ENCODE results near the gene SUPV3L1. TPM values are rescaled to one million over a fixed set of nuclear protein-coding genes. Genes with fewer than 3 reads are reported as not detected.

SUPV3L1 gene
- total and polyA plus RNA-seq, 10 of the 15 experiments (the other 5 are each of a cell fraction or from before 2014, with no cell fraction given), result 18.4 to 57.8 (median 44.2) TPM

- TF ChIP-seq EGR1 (IDR thresholded peaks at IDR 0.05; ENCODE audit: borderline replicate concordance in 1 of 2, low read depth in 2 of 2, low read length in 2 of 2), result no peak
- no peak for TF ChIP-seq ZNF274 (IDR thresholded peaks at IDR 0.05; ENCODE audit: insufficient read depth, insufficient read length)
- no peak for TF ChIP-seq RAD21 (IDR thresholded peaks at IDR 0.05; ENCODE audit: insufficient read depth, low read depth, low read length)
- no peak for TF ChIP-seq CUX1 (IDR thresholded peaks at IDR 0.05; ENCODE audit: insufficient replicate concordance, low read depth, low read length)
Measured at GRCh38 chr10:69232252-69232651, 52.2 kb downstream of the SUPV3L1 start (continued).

- H3K27ac ChIP-seq (ENCODE audit: control insufficient read depth, insufficient read depth), result no peak overlapping the region
- ChIA-PET SMC1A (ENCODE audit: uncharacterized antibody, unreplicated experiment) (interaction anchor here (1.1 to 4.8 kb wide), 4 partner anchors 95 to 277 kb away, joined by 3 to 13 read pairs (median 6); partner anchors contain the start of gene DDX21), POLR2A (no interaction called here), CTCF (interaction anchor here (0.6 to 2.4 kb wide), 5 partner anchors 74 to 218 kb away, joined by 3 to 7 read pairs (median 3); partner anchors contain the start of gene TSPAN15), RAD21 (ENCODE audit: unreplicated experiment) (interaction anchor here (1.8 kb wide), 1 partner anchor 160 kb away, joined by 3 read pairs; no protein-coding TSS in a partner anchor)
- TF ChIP-seq ZNF274 (IDR thresholded peaks at IDR 0.05; ENCODE audit: insufficient read depth, insufficient read length) (no peak), SMC3 (IDR thresholded peaks at IDR 0.05; ENCODE audit: borderline replicate concordance, low read length) (no peak), POLR2AphosphoS2 (IDR thresholded peaks at IDR 0.05; ENCODE audit: low read depth, low read length) (no peak), SIN3A (IDR thresholded peaks at IDR 0.05; ENCODE audit: low read depth, low read length) (no peak), ZSCAN29 (IDR thresholded peaks at IDR 0.05) (no peak), RUNX3 (IDR thresholded peaks at IDR 0.05; ENCODE audit: low read length) (no peak), BMI1 (IDR thresholded peaks at IDR 0.05; ENCODE audit: borderline replicate concordance) (no peak), CHD4 (IDR thresholded peaks at IDR 0.05) (no peak), RELA (IDR thresholded peaks at IDR 0.05; ENCODE audit: borderline replicate concordance, partially characterized antibody) (no peak)
- FAIRE-seq (no peak), ATAC-seq (no peak), DNase-seq (ENCODE audit: low read depth, low spot score) (no peak)
- no peak overlapping the region for H3K4me3 ChIP-seq
- intact Hi-C loops (cut with micrococcal nuclease; ENCODE audit: unreplicated experiment), result no loop called here
- no peaks in the 10 kb centered on the region for H3K79me2 ChIP-seq (ENCODE audit: control insufficient read depth, insufficient read depth, low read length)
- no peak overlapping the region for H3K9ac ChIP-seq (ENCODE audit: control insufficient read depth, insufficient read depth, low read length)
- H4K20me1 ChIP-seq (ENCODE audit: control insufficient read depth, insufficient read depth), result no peaks in the 10 kb centered on the region
- no peaks in the 10 kb centered on the region for H3K9me3 ChIP-seq (replicated peaks; ENCODE audit: control insufficient read depth, insufficient read depth, low read length)
- H3K4me1 ChIP-seq (ENCODE audit: control insufficient read depth, insufficient read depth, low read length), result peaks cover 20% of the 10 kb centered on the region
- no peak overlapping the region for H3K4me2 ChIP-seq (ENCODE audit: control insufficient read depth, insufficient read depth)
- no peaks in the 10 kb centered on the region for H3K27me3 ChIP-seq (replicated peaks in 1 of 2; ENCODE audit: control insufficient read depth in 2 of 2, insufficient read depth in 2 of 2, low read length in 1 of 2)
- in situ Hi-C loops (cut with MboI), result loop anchor here (5.0 kb wide), 2 partner anchors 169 to 274 kb away; no protein-coding TSS in a partner anchor
- no peaks in the 10 kb centered on the region for H3K36me3 ChIP-seq (ENCODE audit: control insufficient read depth in 2 of 2, insufficient read depth in 2 of 2, low read length in 1 of 2)
- 87% methylated on average over 22 of the region's 22 CpGs for WGBS (ENCODE audit: insufficient coverage, insufficient replicate concordance, low lambda C conversion rate, missing lambda C conversion rate)
- H2AFZ ChIP-seq (ENCODE audit: control insufficient read depth, low read depth, low read length), result no peak overlapping the region
- no TSS peak for BruUV-seq (replicated peaks)
Measured at GRCh38 chr10:69232736-69233480, 52.9 kb downstream of the SUPV3L1 start.

All from GM12878 (cell line).